Dedifferentiated amniotic fluid mesenchymal stem cell (primary cell): ENCODE data around the gene BMERB1.
"Not testable (repeated sequence)": the region's sequence is repeated elsewhere in the genome, so short reads cannot be mapped to it uniquely, and the experiment has no call there.

Experiments used
- DNase-seq: peaks from one replicate; pipeline ENCODE4 v3.0.0-alpha.2; 2016; ENCODE audit errors: extremely low spot score

BMERB1 gene

GRCh38 chr16:15592324-15592723, 157.9 kb downstream of the BMERB1 start:
- DNase-seq: no peak

GRCh38 chr16:15593235-15593634, 158.8 kb downstream of the BMERB1 start:
- DNase-seq: no peak

GRCh38 chr16:15594711-15595320, 160.4 kb downstream of the BMERB1 start:
- no peak for DNase-seq

- no peak for DNase-seq
Observed at GRCh38 chr16:15597135-15597534, 162.7 kb downstream of the BMERB1 start.

- DNase-seq: no peak
Observed at GRCh38 chr16:15597822-15598647, 163.6 kb downstream of the BMERB1 start.

- DNase-seq: no peak
Observed at GRCh38 chr16:15598648-15599190, 164.3 kb downstream of the BMERB1 start.

- DNase-seq: no peak
Observed at GRCh38 chr16:15599303-15600070, 165.1 kb downstream of the BMERB1 start.

- no peak for DNase-seq
Observed at GRCh38 chr16:15601212-15601879, 167.0 kb downstream of the BMERB1 start.

- no peak for DNase-seq
Observed at GRCh38 chr16:15602285-15603044, 168.1 kb downstream of the BMERB1 start.

- DNase-seq: no peak
Observed at GRCh38 chr16:15604460-15605440, 170.4 kb downstream of the BMERB1 start.

- DNase-seq: no peak
Observed at GRCh38 chr16:15605839-15606517, 171.6 kb downstream of the BMERB1 start.

- DNase-seq: no peak
Observed at GRCh38 chr16:15606518-15607220, 172.3 kb downstream of the BMERB1 start.

GRCh38 chr16:15607221-15607699, 172.9 kb downstream of the BMERB1 start:
- DNase-seq: not testable (repeated sequence)

- no peak for DNase-seq
Observed at GRCh38 chr16:15607700-15608396, 173.5 kb downstream of the BMERB1 start.

- no peak for DNase-seq
Observed at GRCh38 chr16:15608398-15609285, 174.3 kb downstream of the BMERB1 start.

- DNase-seq: no peak
Observed at GRCh38 chr16:15609286-15609649, 174.9 kb downstream of the BMERB1 start.

GRCh38 chr16:15610369-15610871, 176.0 kb downstream of the BMERB1 start:
- DNase-seq: no peak
